ENCODE data around the gene TEX30. TPM values are rescaled to one million over a fixed set of nuclear protein-coding genes. Genes with fewer than 3 reads are reported as not detected.

The TEX30 gene
- total RNA-seq, 3 donors from 2014 or later (not counting 1 experiment from before 2014, with no cell fraction given): 8.7 to 10.3 (median 9.3) TPM

- 0% methylated on average over 1 of the region's 1 CpG for WGBS (ENCODE audit: insufficient coverage)
- Histone ChIP-seq H3K9me3 (ENCODE audit: control insufficient read depth, insufficient read depth, low read length) (no peaks in the 10 kb centered on the region), H3K27me3 (ENCODE audit: control insufficient read depth, insufficient read depth, low read length) (no peaks in the 10 kb centered on the region), H3K4me3 (ENCODE audit: low read length) (no peak overlapping the region), H3K27ac (ENCODE audit: low read length) (no peak overlapping the region), H3K4me1 (ENCODE audit: control insufficient read depth, insufficient read depth, low read length) (peaks cover 9% of the 10 kb centered on the region), H3K36me3 (ENCODE audit: control insufficient read depth, insufficient read depth, low read length) (no peaks in the 10 kb centered on the region)
- no peak for TF ChIP-seq CTCF (IDR thresholded peaks at IDR 0.05)
- peak overlapping the region; percentile 70 for H3K4me3 Mint-ChIP-seq
- peak overlapping the region; percentile 76 for H3K27ac Mint-ChIP-seq
- peak; percentile 21 to 62 for DNase-seq
- intact Hi-C loops (cut with micrococcal nuclease): loop anchor here (2.0 to 5.0 kb wide), 3 partner anchors 35 to 129 kb away; partner anchors contain the start of gene ERCC5
- H3K9me3 Mint-ChIP-seq: no peaks in the 10 kb centered on the region
- peaks cover 20 to 23% of the 10 kb centered on the region in 2 donors for H3K4me1 Mint-ChIP-seq
- peaks cover 22 to 27% of the 10 kb centered on the region in 2 donors for H3K27me3 Mint-ChIP-seq (ENCODE audit: low read depth in 2 of 2)
- no peaks in the 10 kb centered on the region for H3K36me3 Mint-ChIP-seq
- peak; percentile 79 to 95 (median 91) for ATAC-seq
Observed at GRCh38 chr13:102721800-102722231, 51.8 kb downstream of the TEX30 start.

GRCh38 chr13:102718746-102719145 is 54.8 kb downstream of the TEX30 start:
- H3K27ac ChIP-seq (ENCODE audit: low read length): no peak overlapping the region
- DNase-seq: no peak
- H3K27me3 ChIP-seq (ENCODE audit: control insufficient read depth, insufficient read depth, low read length): no peaks in the 10 kb centered on the region
- peaks cover 9% of the 10 kb centered on the region for H3K4me1 ChIP-seq (ENCODE audit: control insufficient read depth, insufficient read depth, low read length)
- intact Hi-C loops (cut with micrococcal nuclease): no loop called here
- no peak overlapping the region for H3K4me3 ChIP-seq (ENCODE audit: low read length)
- H3K36me3 ChIP-seq (ENCODE audit: control insufficient read depth, insufficient read depth, low read length): no peaks in the 10 kb centered on the region
- no peak for TF ChIP-seq CTCF (IDR thresholded peaks at IDR 0.05)
- H3K36me3 Mint-ChIP-seq: no peaks in the 10 kb centered on the region
- peaks cover 21 to 30% of the 10 kb centered on the region in 2 donors for H3K27me3 Mint-ChIP-seq (ENCODE audit: low read depth in 2 of 2)
- no peaks in the 10 kb centered on the region for H3K9me3 Mint-ChIP-seq
- no peak overlapping the region for H3K27ac Mint-ChIP-seq
- no peak overlapping the region for H3K4me3 Mint-ChIP-seq
- WGBS (ENCODE audit: insufficient coverage): 77% methylated on average over 2 of the region's 2 CpGs
- no peaks in the 10 kb centered on the region for H3K9me3 ChIP-seq (ENCODE audit: control insufficient read depth, insufficient read depth, low read length)
- peaks cover 18 to 20% of the 10 kb centered on the region in 2 donors for H3K4me1 Mint-ChIP-seq
- ATAC-seq: no peak

Other genes starting within 250 kb of the TEX30 start
- gene TPP2, start 176.8 kb downstream of the TEX30 start, total RNA-seq: 100 to 1,000 TPM; 128 to 147 (median 136) TPM
- gene METTL21C, start 78.7 kb downstream of the TEX30 start, total RNA-seq: not detected
- 1 to 10 TPM in 1 of 3 donors, under 1 TPM in 2; 0.28 to 5.1 (median 0.53) TPM for gene POGLUT2, start 25.2 kb upstream of the TEX30 start, total RNA-seq
- 10 to 100 TPM; 16.7 to 31.6 (median 21.2) TPM for gene BIVM, start 25.3 kb upstream of the TEX30 start, total RNA-seq
- gene ERCC5, start 72.2 kb upstream of the TEX30 start, total RNA-seq: 100 to 1,000 TPM; 110 to 127 (median 126) TPM

All from natural killer cell (primary cell).